Hematopoietic multipotent progenitor cell (in vitro differentiated cells): ENCODE data around the gene OSBPL7. TPM values are rescaled to one million over a fixed set of nuclear protein-coding genes. Genes with fewer than 3 reads are reported as not detected.

ENCODE experiments used
- DNase-seq, 3 donors: peaks; one replicate each; pipeline ENCODE4 v3.0.0-alpha.2; 2011 to 2015; ENCODE audit warnings: low read depth in 2 of 3, low spot score in 2 of 3
- total RNA-seq: library from RNA; depleted of rRNA; stranded (reverse); fragments of >200 nt; gene quantifications from one replicate; pipeline ENCODE4 v1.2.3, GENCODE V29; 2012

The OSBPL7 gene, protein sequence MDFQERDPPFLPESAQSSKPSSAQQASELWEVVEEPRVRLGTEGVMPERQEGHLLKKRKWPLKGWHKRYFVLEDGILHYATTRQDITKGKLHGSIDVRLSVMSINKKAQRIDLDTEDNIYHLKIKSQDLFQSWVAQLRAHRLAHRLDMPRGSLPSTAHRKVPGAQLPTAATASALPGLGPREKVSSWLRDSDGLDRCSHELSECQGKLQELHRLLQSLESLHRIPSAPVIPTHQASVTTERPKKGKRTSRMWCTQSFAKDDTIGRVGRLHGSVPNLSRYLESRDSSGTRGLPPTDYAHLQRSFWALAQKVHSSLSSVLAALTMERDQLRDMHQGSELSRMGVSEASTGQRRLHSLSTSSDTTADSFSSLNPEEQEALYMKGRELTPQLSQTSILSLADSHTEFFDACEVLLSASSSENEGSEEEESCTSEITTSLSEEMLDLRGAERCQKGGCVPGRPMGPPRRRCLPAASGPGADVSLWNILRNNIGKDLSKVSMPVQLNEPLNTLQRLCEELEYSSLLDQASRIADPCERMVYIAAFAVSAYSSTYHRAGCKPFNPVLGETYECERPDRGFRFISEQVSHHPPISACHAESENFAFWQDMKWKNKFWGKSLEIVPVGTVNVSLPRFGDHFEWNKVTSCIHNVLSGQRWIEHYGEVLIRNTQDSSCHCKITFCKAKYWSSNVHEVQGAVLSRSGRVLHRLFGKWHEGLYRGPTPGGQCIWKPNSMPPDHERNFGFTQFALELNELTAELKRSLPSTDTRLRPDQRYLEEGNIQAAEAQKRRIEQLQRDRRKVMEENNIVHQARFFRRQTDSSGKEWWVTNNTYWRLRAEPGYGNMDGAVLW
- 29.6 TPM for total RNA-seq

GRCh38 chr17:47821424-47822391 lies at the start of gene OSBPL7:
Gene OSBPL7, minus strand, starts transcription at chr17:47821794. Its CDS starts 1,516 bp downstream, at chr17:47820278.
- peak; percentile 32 to 94 (median 93) for DNase-seq

GRCh38 chr17:47871048-47871447 lies 49.5 kb upstream of the OSBPL7 start:
- DNase-seq, result no peak

DNA sequence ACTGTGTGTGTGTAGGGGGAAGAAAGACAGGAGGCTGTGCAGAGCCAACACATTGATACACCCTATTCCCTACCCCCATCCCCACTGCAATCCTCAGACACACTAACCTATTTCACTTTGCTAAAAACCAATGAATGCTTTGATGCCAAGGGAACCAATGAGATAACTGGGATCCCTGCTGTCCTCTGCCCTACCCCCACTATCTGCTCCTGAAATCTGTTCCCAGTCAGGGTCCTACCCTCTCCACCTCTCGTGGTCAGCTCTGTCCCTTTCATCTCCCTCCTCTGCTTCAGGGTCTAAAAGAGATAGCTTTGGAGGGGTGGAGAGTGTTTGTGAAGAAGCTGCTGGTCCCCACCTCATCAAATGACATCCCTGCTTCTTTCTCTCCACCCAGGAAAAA lies 48.5 kb upstream of the OSBPL7 start:
- DNase-seq, result no peak

- no peak for DNase-seq
These were observed 47.5 kb upstream of the OSBPL7 start for GRCh38 chr17:47869114-47869513.

- no peak for DNase-seq
These were observed 46.4 kb upstream of the OSBPL7 start for GRCh38 chr17:47867813-47868533.

GRCh38 chr17:47866941-47867340 lies 45.3 kb upstream of the OSBPL7 start:
- DNase-seq, result no peak

GRCh38 chr17:47864791-47865216 lies 43.2 kb upstream of the OSBPL7 start:
- no peak for DNase-seq

GRCh38 chr17:47862621-47863440 lies 41.2 kb upstream of the OSBPL7 start:
- DNase-seq, result no peak

DNA sequence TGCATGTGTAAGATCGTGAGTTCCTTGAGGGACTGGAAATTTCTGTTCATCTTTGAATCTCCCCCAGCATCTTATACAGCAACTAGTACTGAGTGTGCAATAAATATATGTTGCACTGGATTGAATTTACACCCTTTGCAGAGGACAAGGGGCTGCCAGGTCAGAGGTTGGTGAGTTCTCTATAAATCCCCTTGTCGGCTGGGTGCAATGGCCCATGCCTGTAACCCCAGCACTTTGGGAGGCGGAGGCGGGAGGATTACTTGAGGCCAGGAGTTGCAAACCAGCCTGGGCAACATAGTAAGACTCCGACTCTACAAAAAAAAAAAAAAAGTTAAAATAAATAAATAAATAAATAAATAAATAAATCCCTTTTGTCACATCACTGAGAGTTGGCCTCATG lies 38.8 kb upstream of the OSBPL7 start:
- DNase-seq, result no peak

DNA sequence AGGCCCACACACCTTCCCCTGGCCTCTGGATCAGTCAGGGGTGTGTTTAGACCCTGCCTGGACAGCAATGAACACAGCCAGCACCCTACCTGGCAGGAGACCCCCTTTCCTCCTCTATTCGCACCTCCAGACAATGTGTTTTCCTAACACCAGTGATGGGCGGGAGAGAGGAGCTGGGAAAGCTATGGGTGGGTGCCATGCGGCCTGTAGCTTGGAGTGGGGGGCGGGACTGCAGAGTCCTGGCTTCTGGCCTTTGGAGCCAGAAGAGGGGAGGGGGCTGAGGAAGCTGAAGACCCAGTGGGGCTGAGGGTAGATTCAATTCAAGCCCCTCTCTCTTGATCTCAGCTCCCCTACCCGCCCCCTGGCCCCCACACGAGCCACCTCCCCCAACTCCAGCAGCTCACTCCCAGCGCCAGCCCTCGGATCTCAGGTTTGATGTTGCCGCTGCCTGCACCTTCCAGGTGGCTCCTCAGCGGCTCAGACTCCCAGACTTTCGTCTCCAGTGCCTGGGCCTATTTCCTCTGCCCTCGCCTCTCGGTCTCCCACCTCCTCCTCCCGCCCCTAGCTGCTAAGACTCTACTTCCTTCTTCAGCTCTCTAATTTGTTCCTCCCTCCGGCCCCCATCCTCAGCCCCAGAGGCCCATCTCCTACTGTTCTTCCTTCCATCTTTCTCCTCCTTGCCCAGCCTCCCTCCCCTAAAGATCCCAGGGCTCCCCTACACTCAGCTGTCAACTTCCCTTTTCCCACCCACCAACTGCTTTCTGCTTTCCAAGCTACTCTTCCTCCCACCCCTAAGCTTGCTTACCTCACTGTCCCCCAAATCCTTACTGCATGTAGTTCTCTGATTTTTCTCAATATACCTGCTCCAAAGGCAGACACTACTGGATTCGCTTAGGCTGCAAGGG lies 36.2 kb upstream of the OSBPL7 start:
- no peak for DNase-seq

- DNase-seq, result no peak
These were observed 35.2 kb upstream of the OSBPL7 start for GRCh38 chr17:47856830-47857229.

DNA sequence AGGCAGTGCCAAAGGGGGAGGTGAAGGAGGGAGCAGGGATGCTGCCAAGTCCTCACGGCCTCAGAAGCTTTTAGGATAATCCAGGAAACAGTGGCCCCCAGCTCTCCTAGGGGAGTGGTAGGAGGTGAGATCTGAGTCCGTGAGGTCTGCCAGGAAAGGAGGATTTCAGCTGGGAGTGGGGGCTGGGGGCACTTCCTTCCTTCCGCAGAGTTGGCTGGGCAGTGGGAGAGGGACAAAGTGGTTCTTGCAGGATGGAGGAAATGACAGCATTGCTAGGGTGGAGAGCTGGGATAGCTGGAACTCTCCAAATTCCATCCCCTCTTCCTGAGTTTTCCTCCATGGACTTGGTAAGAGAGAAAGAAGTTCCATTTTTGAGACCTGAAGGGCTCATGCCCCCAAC lies 34.1 kb upstream of the OSBPL7 start:
- no peak for DNase-seq

GRCh38 chr17:47853616-47854015 lies 32.0 kb upstream of the OSBPL7 start:
- no peak for DNase-seq

DNA sequence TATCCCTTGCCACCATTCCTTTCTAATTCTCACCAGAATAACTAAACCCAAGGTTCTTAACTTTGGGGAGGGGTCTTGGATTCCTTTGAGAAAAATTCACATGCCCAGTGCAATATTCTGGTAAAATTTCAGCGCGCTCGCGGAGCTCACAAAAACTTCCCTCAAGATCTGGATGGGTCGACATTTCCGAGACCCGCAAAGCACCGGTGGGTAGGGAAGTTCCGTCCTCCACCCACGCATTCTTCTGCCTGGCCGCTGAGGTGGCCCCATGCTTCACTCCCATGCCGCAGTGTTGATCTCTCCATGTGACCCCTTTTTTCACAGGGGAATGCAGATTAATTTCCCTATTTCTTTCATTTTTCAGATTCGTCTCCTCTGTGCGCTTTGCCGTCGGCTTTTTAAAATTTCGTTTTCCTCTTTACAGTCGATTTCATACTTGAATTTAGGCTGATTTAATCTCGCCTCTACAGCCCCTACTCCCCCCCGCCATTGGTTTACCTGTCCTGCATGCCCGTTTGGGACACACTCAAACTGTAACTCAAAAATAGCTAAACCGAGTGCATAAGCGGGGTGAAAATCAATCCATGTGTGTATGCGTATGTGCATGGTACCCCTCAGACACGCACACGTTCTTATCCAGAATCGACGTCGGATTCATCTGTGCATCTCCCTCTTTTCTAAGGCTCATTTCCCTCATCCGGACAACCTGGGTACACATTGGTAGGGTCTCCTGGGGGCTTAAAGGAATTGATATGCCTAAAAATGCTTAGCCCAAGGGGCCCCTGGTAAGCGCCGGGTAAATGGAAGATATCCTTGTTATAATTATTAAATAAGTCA lies 30.7 kb upstream of the OSBPL7 start:
- DNase-seq, result peak in 2 of 3 donors; percentile 39 to 40

DNA sequence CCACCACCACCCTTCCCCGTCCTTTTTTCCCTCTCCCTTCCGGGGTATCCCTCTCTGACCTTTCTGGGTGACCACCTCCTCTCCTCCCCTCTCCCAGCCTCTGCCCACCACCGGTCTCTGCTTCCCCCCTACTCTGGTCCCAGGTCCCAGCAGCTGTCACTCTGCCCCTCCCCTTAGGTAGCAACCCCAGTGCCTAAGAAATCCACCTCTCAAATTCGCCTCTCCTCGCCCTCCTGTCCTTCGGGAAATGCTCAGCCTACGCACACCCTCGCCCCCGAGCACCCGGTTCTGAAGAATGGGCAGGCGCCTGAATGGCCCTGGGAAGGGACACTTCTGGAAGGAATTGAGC lies 30.1 kb upstream of the OSBPL7 start:
- no peak for DNase-seq

GRCh38 chr17:47850692-47851573 lies 29.3 kb upstream of the OSBPL7 start, which contains the start of gene SP6:
Gene SP6, minus strand, starts transcription at chr17:47851163. Its CDS starts 2,734 bp downstream, at chr17:47848429.
- peak in 2 of 3 donors; percentile 64 to 77 for DNase-seq
